ENCODE data around the gene RHBDL3.

GRCh38 chr17:32241640-32242039 lies 24.0 kb upstream of the RHBDL3 start:
- no peak for TF ChIP-seq EP300 (IDR thresholded peaks at IDR 0.05)
- no peak for TF ChIP-seq CTCF (IDR thresholded peaks at IDR 0.05)
- TF ChIP-seq POLR2A (IDR thresholded peaks at IDR 0.05) = no peak
